PC-3 (cell line): ENCODE data around the gene MRPS12. TPM values are rescaled to one million over a fixed set of nuclear protein-coding genes. Genes with fewer than 3 reads are reported as not detected.

Experiments
- ATAC-seq: fragments of 200-7000 bp; cut with Tn5 transposase; 2 replicates; pipeline ENCODE4 v1.9.1; 2020; ENCODE audit warnings: mild to moderate bottlenecking, moderate library complexity
- BruUV-seq: library from RNA; stranded (reverse); fragments of 400-500 nt; replicated peaks from 2 replicates; lab custom pipeline; 2021; lab: Mats Ljungman, UMichigan
- CTCF ChIA-PET: fragments of 300-600 bp; sonication (Branson Sonifier 250); formaldehyde crosslinking; loops from one replicate; lab custom pipeline; 2022; ENCODE audit warnings: antibody characterized with exemption; lab: Charles Lee
- POLR2A ChIA-PET: fragments of 300-600 bp; sonication (Branson Sonifier 250); formaldehyde crosslinking; loops from one replicate; lab custom pipeline; 2022; ENCODE audit warnings: antibody characterized with exemption; ENCODE audit not compliant: unreplicated experiment; lab: Charles Lee
- DNase-seq: peaks from one replicate; pipeline ENCODE4 v3.0.0-alpha.2; 2015
- H2AFZ ChIP-seq: fragments of 300-600 bp; sonication (generic); 2 replicates; pipeline ENCODE4 v1.6.0; 2016; ENCODE audit warnings: antibody characterized with exemption, low read length
- H3F3A ChIP-seq: fragments of 300-600 bp; sonication (generic); one replicate; pipeline ENCODE4 v1.6.0; 2017; ENCODE audit warnings: antibody characterized with exemption, low read length, control low read depth, mild to moderate bottlenecking; ENCODE audit not compliant: unreplicated experiment
- H3K27ac ChIP-seq: fragments of 300-600 bp; sonication (generic); 2 replicates; pipeline ENCODE4 v1.5.1; 2016; ENCODE audit warnings: mild to moderate bottlenecking, low read length
- H3K27me3 ChIP-seq: fragments of 300-600 bp; sonication (generic); 2 replicates; pipeline ENCODE4 v1.6.1; 2016; ENCODE audit warnings: low read length, mixed read lengths
- H3K36me3 ChIP-seq: fragments of 300-600 bp; sonication (generic); 2 replicates; pipeline ENCODE4 v1.6.1; 2016; ENCODE audit warnings: low read depth, mixed run types, low read length, mixed read lengths
- H3K4me1 ChIP-seq: fragments of 300-600 bp; sonication (generic); 2 replicates; pipeline ENCODE4 v1.5.1; 2016; ENCODE audit warnings: low read length; ENCODE audit not compliant: insufficient read depth
- H3K4me2 ChIP-seq: fragments of 300-600 bp; sonication (generic); 2 replicates; pipeline ENCODE4 v1.6.0; 2016; ENCODE audit warnings: low read length
- H3K4me3 ChIP-seq: fragments of 300-600 bp; sonication (generic); 2 replicates; pipeline ENCODE4 v1.5.1; 2016; ENCODE audit warnings: mild to moderate bottlenecking, low read length, mixed read lengths
- H3K79me2 ChIP-seq: fragments of 300-600 bp; sonication (generic); 2 replicates; pipeline ENCODE4 v1.6.1; 2017; ENCODE audit warnings: low read length, mixed read lengths
- H3K9ac ChIP-seq: fragments of 300-600 bp; sonication (generic); 2 replicates; pipeline ENCODE4 v1.6.0; 2016; ENCODE audit warnings: mild to moderate bottlenecking, low read length
- H3K9me2 ChIP-seq: fragments of 300-600 bp; sonication (generic); replicated peaks from 2 replicates; pipeline ENCODE4 v1.6.1; 2016; ENCODE audit warnings: mixed run types, low read length, mixed read lengths
- H3K9me3 ChIP-seq: fragments of 300-600 bp; sonication (generic); 2 replicates; pipeline ENCODE4 v1.6.1; 2016; ENCODE audit warnings: low read length, mixed read lengths
- H4K20me1 ChIP-seq: fragments of 300-600 bp; sonication (generic); 2 replicates; pipeline ENCODE4 v1.6.1; 2016; ENCODE audit warnings: low read length, mixed read lengths
- CTCF ChIP-seq: fragments of 300-600 bp; sonication (generic); conservative IDR thresholded peaks from 2 replicates; pipeline ENCODE4 v1.5.1; 2017; ENCODE audit warnings: antibody characterized with exemption, low read depth, mild to moderate bottlenecking, low read length
- EZH2 ChIP-seq: fragments of 300-600 bp; sonication (generic); IDR thresholded peaks from one replicate; pipeline ENCODE4 v1.6.1; 2017; ENCODE audit warnings: antibody characterized with exemption, mild to moderate bottlenecking, low read length; ENCODE audit not compliant: unreplicated experiment
- EZH2phosphoT487 ChIP-seq: fragments of 300-600 bp; sonication (generic); IDR thresholded peaks from 2 replicates; pipeline ENCODE4 v1.6.1; 2018; ENCODE audit warnings: mild to moderate bottlenecking, antibody characterized with exemption, low read length, borderline replicate concordance
- intact Hi-C: fragments of 100-400 bp; cut with micrococcal nuclease; formaldehyde crosslinking; loops from 2 replicates; pipeline ENCODE4 v1.9.0; 2023
- total RNA-seq: library from RNA; depleted of rRNA; stranded (reverse); fragments of >200 nt; gene quantifications from 2 replicates; pipeline ENCODE4 v1.2.3, GENCODE V29; 2014

The MRPS12 gene
- total RNA-seq, 1 experiment from 2014 or later: 156 TPM

- TF ChIP-seq CTCF (0 out of 2 replicates have a peak, but pooled peaks have one; percentile 26), EZH2phosphoT487 (no peak)
- no peaks in the 10 kb centered on the region for H3K36me3 ChIP-seq
- no peaks in the 10 kb centered on the region for H3K27me3 ChIP-seq
- H3K27ac ChIP-seq: no peak overlapping the region
- no peaks in the 10 kb centered on the region for H4K20me1 ChIP-seq
- peak; percentile 61 for ATAC-seq
- intact Hi-C loops: no loop called here
- H3K4me1 ChIP-seq: no peaks in the 10 kb centered on the region
- no peaks in the 10 kb centered on the region for H3K9me3 ChIP-seq
- H3K9me2 ChIP-seq: no peaks in the 10 kb centered on the region
- no TSS peak for BruUV-seq
- H3K79me2 ChIP-seq: no peaks in the 10 kb centered on the region
- H3K9ac ChIP-seq: no peak overlapping the region
- DNase-seq: peak; percentile 5
- H2AFZ ChIP-seq: no peak overlapping the region
- H3F3A ChIP-seq: no peaks in the 10 kb centered on the region
- no peak overlapping the region for H3K4me2 ChIP-seq
- ChIA-PET CTCF (no interaction called here), POLR2A (no interaction called here)
- H3K4me3 ChIP-seq: no peak overlapping the region
Observed at GRCh38 chr19:38917921-38918491, 12.7 kb upstream of the MRPS12 start.

GRCh38 chr19:38918526-38918925 lies 12.2 kb upstream of the MRPS12 start:
- no peaks in the 10 kb centered on the region for H3K9me2 ChIP-seq
- no peaks in the 10 kb centered on the region for H3K79me2 ChIP-seq
- no peaks in the 10 kb centered on the region for H3K27me3 ChIP-seq
- CTCF ChIA-PET: no interaction called here
- no peak overlapping the region for H3K27ac ChIP-seq
- no peak overlapping the region for H3K4me3 ChIP-seq
- no peak overlapping the region for H3K4me2 ChIP-seq
- no peaks in the 10 kb centered on the region for H3K9me3 ChIP-seq
- no TSS peak for BruUV-seq
- ATAC-seq (no peak), DNase-seq (no peak)
- H4K20me1 ChIP-seq: no peaks in the 10 kb centered on the region
- intact Hi-C loops: no loop called here
- H3K4me1 ChIP-seq: no peaks in the 10 kb centered on the region
- no peaks in the 10 kb centered on the region for H3K36me3 ChIP-seq
- no peaks in the 10 kb centered on the region for H3F3A ChIP-seq
- no peak for TF ChIP-seq EZH2
- no peak for TF ChIP-seq EZH2phosphoT487
- TF ChIP-seq CTCF: no peak
- no peak overlapping the region for H2AFZ ChIP-seq
- no peak overlapping the region for H3K9ac ChIP-seq
- POLR2A ChIA-PET: no interaction called here

GRCh38 chr19:38919837-38920601 lies 10.7 kb upstream of the MRPS12 start:
- TF ChIP-seq EZH2phosphoT487: no peak
- no peak for TF ChIP-seq EZH2
- no peak for TF ChIP-seq CTCF
- no peaks in the 10 kb centered on the region for H3K79me2 ChIP-seq
- no peaks in the 10 kb centered on the region for H3K27me3 ChIP-seq
- intact Hi-C loops: no loop called here
- no peak overlapping the region for H3K9ac ChIP-seq
- DNase-seq (no peak), ATAC-seq (no peak)
- H3K4me2 ChIP-seq: no peak overlapping the region
- H3K9me3 ChIP-seq: no peaks in the 10 kb centered on the region
- no peak overlapping the region for H3K4me3 ChIP-seq
- no peaks in the 10 kb centered on the region for H4K20me1 ChIP-seq
- no peak overlapping the region for H2AFZ ChIP-seq
- BruUV-seq: no TSS peak
- no peak overlapping the region for H3K27ac ChIP-seq
- no peaks in the 10 kb centered on the region for H3K4me1 ChIP-seq
- H3F3A ChIP-seq: no peaks in the 10 kb centered on the region
- ChIA-PET POLR2A (no interaction called here), CTCF (no interaction called here)
- no peaks in the 10 kb centered on the region for H3K9me2 ChIP-seq
- no peaks in the 10 kb centered on the region for H3K36me3 ChIP-seq
